Hepatocyte (in vitro differentiated cells): ENCODE measurements around the gene TANC2. TPM values are rescaled to one million over a fixed set of nuclear protein-coding genes. Genes with fewer than 3 reads are reported as not detected.
"Not testable (repeated sequence)": the region's sequence is repeated elsewhere in the genome, so short reads cannot be mapped to it uniquely, and the experiment has no call there.

Experiments
- DNase-seq: peaks from one replicate; pipeline ENCODE4 v3.0.0-alpha.2; 2016; ENCODE audit warnings: low spot score
- H2AFZ ChIP-seq: fragments of 200-600 bp; sonication (generic); 2 replicates; pipeline ENCODE4 v1.6.0; 2016; ENCODE audit warnings: antibody characterized with exemption, mild to moderate bottlenecking
- H3K27ac ChIP-seq: fragments of 200-600 bp; sonication (generic); 2 replicates; pipeline ENCODE4 v1.5.1; 2016; ENCODE audit warnings: mild to moderate bottlenecking
- H3K27me3 ChIP-seq: fragments of 200-600 bp; sonication (generic); 2 replicates; pipeline ENCODE4 v1.6.1; 2016
- H3K36me3 ChIP-seq: fragments of 200-600 bp; sonication (generic); replicated peaks from 2 replicates; pipeline ENCODE4 v1.5.1; 2016; ENCODE audit warnings: low read depth; ENCODE audit not compliant: insufficient read depth
- H3K4me1 ChIP-seq: fragments of 200-600 bp; sonication (generic); 2 replicates; pipeline ENCODE4 v1.5.1; 2016; ENCODE audit warnings: mild to moderate bottlenecking, moderate library complexity; ENCODE audit not compliant: insufficient read depth
- H3K4me2 ChIP-seq: fragments of 200-600 bp; sonication (generic); 2 replicates; pipeline ENCODE4 v1.6.0; 2016
- H3K4me3 ChIP-seq: fragments of 200-600 bp; sonication (generic); 2 replicates; pipeline ENCODE4 v1.5.1; 2016; ENCODE audit warnings: mild to moderate bottlenecking
- H3K79me2 ChIP-seq: fragments of 200-600 bp; sonication (generic); 2 replicates; pipeline ENCODE4 v1.6.0; 2017; ENCODE audit warnings: mild to moderate bottlenecking
- H3K9me2 ChIP-seq: fragments of 200-600 bp; sonication (generic); replicated peaks from 2 replicates; pipeline ENCODE4 v1.6.0; 2017; ENCODE audit warnings: mild to moderate bottlenecking; ENCODE audit not compliant: insufficient read depth
- H3K9me3 ChIP-seq: fragments of 200-600 bp; sonication (generic); 2 replicates; pipeline ENCODE4 v1.5.1; 2016; ENCODE audit warnings: low read depth, mild to moderate bottlenecking
- H4K20me1 ChIP-seq: fragments of 200-600 bp; sonication (generic); 2 replicates; pipeline ENCODE4 v1.6.0; 2016; ENCODE audit warnings: mild to moderate bottlenecking; ENCODE audit not compliant: insufficient read depth, poor library complexity, severe bottlenecking
- EZH2 ChIP-seq: fragments of 200-600 bp; sonication (generic); IDR thresholded peaks from 2 replicates; pipeline ENCODE4 v1.6.1; 2016; ENCODE audit warnings: antibody characterized with exemption, mild to moderate bottlenecking, borderline replicate concordance
- EZH2phosphoT487 ChIP-seq: fragments of 200-600 bp; sonication (generic); IDR thresholded peaks from one replicate; pipeline ENCODE4 v1.6.1; 2018; ENCODE audit warnings: antibody characterized with exemption, mild to moderate bottlenecking, low read depth, moderate library complexity; ENCODE audit not compliant: unreplicated experiment, severe bottlenecking
- WGBS: methylation state at CpG from one replicate; pipeline ENCODE4 v1.1.6; 2016; ENCODE audit warnings: low lambda C conversion rate; ENCODE audit errors: missing lambda C conversion rate; 5-methylcytosine and 5-hydroxymethylcytosine counted together
- polyA plus RNA-seq: library from polyadenylated mRNA; unstranded; fragments of >200 nt; fragmentation: Nextera tagmentation; extraction: Ambion mirVana; gene quantifications from 2 replicates; pipeline ENCODE4 v1.2.1, GENCODE V29; 2016
- total RNA-seq: library from RNA; depleted of rRNA; stranded (reverse); fragments of >200 nt; gene quantifications from 2 replicates; pipeline ENCODE4 v1.2.3, GENCODE V29; 2014
- TF ChIP-seq, protein P1 (sequence below): fragments of 200-600 bp; sonication (generic); IDR thresholded peaks from 2 replicates; pipeline ENCODE4 v1.5.1; 2016; ENCODE audit warnings: antibody characterized with exemption, mild to moderate bottlenecking; ENCODE audit not compliant: poor library complexity

TANC2 gene
- total and polyA plus RNA-seq, 2 experiments from 2014 or later, result 16.7 to 20.4 TPM

DNA sequence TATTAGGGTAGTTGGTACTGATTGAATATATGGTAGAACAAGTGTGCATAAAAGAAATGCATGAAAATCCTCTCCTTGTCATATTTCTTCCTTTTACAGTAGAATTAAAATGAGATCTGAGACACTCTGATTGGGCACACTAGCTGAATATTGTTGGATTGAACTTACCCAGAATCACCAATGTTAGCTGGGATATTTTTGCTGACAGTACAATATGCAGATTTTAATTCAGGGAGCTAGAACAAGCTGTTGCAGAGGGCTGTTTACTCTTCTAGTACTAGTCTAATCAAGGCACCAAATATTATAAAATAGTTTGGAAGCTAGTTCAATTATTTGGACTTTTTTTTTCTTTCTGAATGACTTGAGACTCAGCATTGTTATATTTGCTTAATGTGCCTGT, 4.6 kb downstream of the TANC2 start:
- H3K4me3 ChIP-seq, result no peak overlapping the region
- DNase-seq, result no peak
- H3K9me2 ChIP-seq, result no peaks in the 10 kb centered on the region
- peaks cover 7% of the 10 kb centered on the region for H4K20me1 ChIP-seq
- H3K27ac ChIP-seq, result no peak overlapping the region
- H3K79me2 ChIP-seq, result peaks cover 83% of the 10 kb centered on the region
- H3K4me1 ChIP-seq, result peaks cover 11% of the 10 kb centered on the region
- TF ChIP-seq, protein P1, sequence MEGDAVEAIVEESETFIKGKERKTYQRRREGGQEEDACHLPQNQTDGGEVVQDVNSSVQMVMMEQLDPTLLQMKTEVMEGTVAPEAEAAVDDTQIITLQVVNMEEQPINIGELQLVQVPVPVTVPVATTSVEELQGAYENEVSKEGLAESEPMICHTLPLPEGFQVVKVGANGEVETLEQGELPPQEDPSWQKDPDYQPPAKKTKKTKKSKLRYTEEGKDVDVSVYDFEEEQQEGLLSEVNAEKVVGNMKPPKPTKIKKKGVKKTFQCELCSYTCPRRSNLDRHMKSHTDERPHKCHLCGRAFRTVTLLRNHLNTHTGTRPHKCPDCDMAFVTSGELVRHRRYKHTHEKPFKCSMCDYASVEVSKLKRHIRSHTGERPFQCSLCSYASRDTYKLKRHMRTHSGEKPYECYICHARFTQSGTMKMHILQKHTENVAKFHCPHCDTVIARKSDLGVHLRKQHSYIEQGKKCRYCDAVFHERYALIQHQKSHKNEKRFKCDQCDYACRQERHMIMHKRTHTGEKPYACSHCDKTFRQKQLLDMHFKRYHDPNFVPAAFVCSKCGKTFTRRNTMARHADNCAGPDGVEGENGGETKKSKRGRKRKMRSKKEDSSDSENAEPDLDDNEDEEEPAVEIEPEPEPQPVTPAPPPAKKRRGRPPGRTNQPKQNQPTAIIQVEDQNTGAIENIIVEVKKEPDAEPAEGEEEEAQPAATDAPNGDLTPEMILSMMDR, result no peak
- no peak for TF ChIP-seq EZH2
- TF ChIP-seq EZH2phosphoT487, result no peak
- no peaks in the 10 kb centered on the region for H3K9me3 ChIP-seq
- no peak overlapping the region for H2AFZ ChIP-seq
- H3K27me3 ChIP-seq, result no peaks in the 10 kb centered on the region
- H3K4me2 ChIP-seq, result no peak overlapping the region
- H3K36me3 ChIP-seq, result no peaks in the 10 kb centered on the region

DNA sequence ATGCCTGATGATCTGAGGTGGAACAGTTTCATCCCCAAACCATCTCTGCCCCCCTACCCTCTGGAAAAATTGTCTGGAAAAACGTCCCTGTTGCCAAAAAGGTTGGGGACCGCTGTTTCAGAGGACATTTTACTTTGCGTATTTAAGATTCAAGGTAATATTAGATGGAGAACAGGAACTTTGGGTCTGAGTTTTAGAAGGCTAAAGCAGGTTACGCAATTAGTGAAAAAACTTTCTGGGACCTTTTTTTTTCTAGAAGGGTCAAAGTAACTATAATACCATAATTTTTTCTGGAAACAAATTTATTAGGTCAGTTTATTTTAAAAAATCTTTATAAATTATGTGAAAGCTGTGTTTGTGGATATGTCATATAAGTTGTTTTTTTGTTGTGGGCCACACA, 5.8 kb downstream of the TANC2 start:
- Histone ChIP-seq H3K36me3 (no peaks in the 10 kb centered on the region), H3K9me3 (no peaks in the 10 kb centered on the region), H3K27me3 (no peaks in the 10 kb centered on the region), H3K4me3 (no peak overlapping the region), H4K20me1 (peaks cover 7% of the 10 kb centered on the region), H3K79me2 (peaks cover 92% of the 10 kb centered on the region), H3K4me1 (peaks cover 17% of the 10 kb centered on the region), H3K4me2 (no peak overlapping the region), H2AFZ (no peak overlapping the region), H3K27ac (no peak overlapping the region), H3K9me2 (no peaks in the 10 kb centered on the region)
- no peak for DNase-seq
- 94% methylated on average over 4 of the region's 4 CpGs for WGBS
- no peak for TF ChIP-seq EZH2phosphoT487
- TF ChIP-seq, protein P1, result no peak
- TF ChIP-seq EZH2, result no peak

GRCh38 chr17:62974788-62975187, 8.8 kb downstream of the TANC2 start:
- Histone ChIP-seq H3K4me3 (no peak overlapping the region), H3K27me3 (no peaks in the 10 kb centered on the region), H2AFZ (no peak overlapping the region), H3K4me2 (no peak overlapping the region), H3K79me2 (peaks cover 93% of the 10 kb centered on the region), H3K4me1 (peaks cover 20% of the 10 kb centered on the region), H3K9me2 (no peaks in the 10 kb centered on the region), H3K9me3 (no peaks in the 10 kb centered on the region), H3K27ac (no peak overlapping the region), H4K20me1 (peaks cover 7% of the 10 kb centered on the region), H3K36me3 (no peaks in the 10 kb centered on the region)
- 81% methylated on average over 4 of the region's 4 CpGs for WGBS
- TF ChIP-seq, protein P1, result no peak
- TF ChIP-seq EZH2phosphoT487 (no peak), EZH2 (no peak)
- DNase-seq, result no peak

DNA sequence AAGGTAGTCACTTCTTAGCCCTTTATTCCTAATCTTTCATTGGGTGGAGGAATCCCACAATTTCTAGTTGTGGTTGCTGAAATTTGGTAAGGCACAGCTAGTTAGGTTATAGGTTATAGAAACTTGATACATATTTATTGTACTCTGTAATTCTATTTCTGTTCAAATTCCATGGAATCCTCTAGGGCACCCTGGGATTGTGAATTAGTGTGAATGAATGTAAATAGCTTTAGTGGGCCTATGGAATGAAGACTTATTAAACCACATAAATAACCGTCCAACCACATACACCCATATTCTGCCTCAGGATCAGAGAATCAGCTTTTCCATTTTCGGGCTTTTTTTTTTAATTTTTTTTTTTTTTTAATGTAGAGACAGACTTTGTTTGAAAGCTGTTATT, 9.2 kb downstream of the TANC2 start:
- Histone ChIP-seq H3K36me3 (no peaks in the 10 kb centered on the region), H3K4me3 (no peak overlapping the region), H3K9me2 (no peaks in the 10 kb centered on the region), H3K27me3 (no peaks in the 10 kb centered on the region), H3K9me3 (no peaks in the 10 kb centered on the region), H4K20me1 (peaks cover 7% of the 10 kb centered on the region), H2AFZ (no peak overlapping the region), H3K27ac (no peak overlapping the region), H3K4me2 (no peak overlapping the region), H3K79me2 (peaks cover 93% of the 10 kb centered on the region), H3K4me1 (peaks cover 20% of the 10 kb centered on the region)
- DNase-seq, result no peak
- 82% methylated on average over 2 of the region's 2 CpGs for WGBS
- TF ChIP-seq EZH2 (no peak), EZH2phosphoT487 (no peak)
- TF ChIP-seq, protein P1, result no peak

- Histone ChIP-seq H3K27ac (peak overlapping the region; percentile 71), H3K4me1 (peaks cover 20% of the 10 kb centered on the region), H3K79me2 (peaks cover 91% of the 10 kb centered on the region), H3K4me2 (peak overlapping the region; percentile 67), H3K4me3 (peak overlapping the region; percentile 34)
- not testable (repeated sequence) for H3K36me3 ChIP-seq, H2AFZ ChIP-seq, DNase-seq, H3K27me3 ChIP-seq, H3K9me3 ChIP-seq, H3K9me2 ChIP-seq, H4K20me1 ChIP-seq
- 28% methylated on average over 9 of the region's 9 CpGs for WGBS
These were observed 10.7 kb downstream of the TANC2 start for GRCh38 chr17:62976643-62977231.
